Measurements from ENCODE around the gene ITSN1.
"Not testable (repeated sequence)": the region's sequence is repeated elsewhere in the genome, so short reads cannot be mapped to it uniquely, and the experiment has no call there.

ITSN1 gene

GRCh38 chr21:33915368-33916199 lies 273.3 kb downstream of the ITSN1 start, which contains the start of gene ATP5PO:
Gene ATP5PO (minus strand): TSS chr21:33915804. CDS start chr21:33915763, 41 bp downstream.
- H3K27me3 Mint-ChIP-seq (ENCODE audit: low read depth) = no peaks in the 10 kb centered on the region
- peaks cover 19% of the 10 kb centered on the region for H3K36me3 Mint-ChIP-seq (ENCODE audit: low read depth)
- no peaks in the 10 kb centered on the region for H3K9me3 Mint-ChIP-seq
- no peak for TF ChIP-seq CTCF (IDR thresholded peaks at IDR 0.05; ENCODE audit: unreplicated experiment in 3 of 3)
- peaks cover 24% of the 10 kb centered on the region for H3K4me1 Mint-ChIP-seq
- H3K4me3 Mint-ChIP-seq = peak within 1 kb of the TSS; percentile 99 to 100 (median 100)
- H3K27ac Mint-ChIP-seq = peak within 1 kb of the TSS; percentile 91 to 96 (median 96)

GRCh38 chr21:33916200-33916567 lies 273.9 kb downstream of the ITSN1 start:
- peak overlapping the region; percentile 99 to 100 (median 100) for H3K4me3 Mint-ChIP-seq
- TF ChIP-seq CTCF (IDR thresholded peaks at IDR 0.05; ENCODE audit: unreplicated experiment in 3 of 3) = no peak
- H3K27ac Mint-ChIP-seq = peak overlapping the region; percentile 91 to 96 (median 96)
- no peaks in the 10 kb centered on the region for H3K9me3 Mint-ChIP-seq
- H3K36me3 Mint-ChIP-seq (ENCODE audit: low read depth) = peaks cover 13% of the 10 kb centered on the region
- peaks cover 24% of the 10 kb centered on the region for H3K4me1 Mint-ChIP-seq
- H3K27me3 Mint-ChIP-seq (ENCODE audit: low read depth) = no peaks in the 10 kb centered on the region

GRCh38 chr21:33917421-33917820 lies 275.1 kb downstream of the ITSN1 start:
- peaks cover 4% of the 10 kb centered on the region for H3K27me3 Mint-ChIP-seq (ENCODE audit: low read depth)
- no peak for TF ChIP-seq CTCF (IDR thresholded peaks at IDR 0.05; ENCODE audit: unreplicated experiment in 3 of 3)
- H3K4me3 Mint-ChIP-seq = peak overlapping the region in 1 of 3 experiments; percentile 15
- H3K27ac Mint-ChIP-seq = no peak overlapping the region
- H3K9me3 Mint-ChIP-seq = no peaks in the 10 kb centered on the region
- H3K4me1 Mint-ChIP-seq = peaks cover 24% of the 10 kb centered on the region
- peaks cover 10% of the 10 kb centered on the region for H3K36me3 Mint-ChIP-seq (ENCODE audit: low read depth)

GRCh38 chr21:33924079-33924765 lies 281.9 kb downstream of the ITSN1 start:
- Mint-ChIP-seq H3K4me1 (peaks cover 5% of the 10 kb centered on the region), H3K9me3 (peaks cover 3% of the 10 kb centered on the region), H3K36me3 (ENCODE audit: low read depth) (no peaks in the 10 kb centered on the region), H3K27me3 (ENCODE audit: low read depth) (peaks cover 4% of the 10 kb centered on the region), H3K4me3 (no peak overlapping the region), H3K27ac (peak overlapping the region in 2 of 3 experiments; percentile 5 to 21)
- TF ChIP-seq CTCF (IDR thresholded peaks at IDR 0.05; ENCODE audit: unreplicated experiment in 3 of 3) = peak; percentile 87 to 91 (median 89)

- Mint-ChIP-seq H3K4me1 (peaks cover 5% of the 10 kb centered on the region), H3K4me3 (no peak overlapping the region), H3K36me3 (ENCODE audit: low read depth) (no peaks in the 10 kb centered on the region), H3K27ac (peak overlapping the region in 2 of 3 experiments; percentile 5 to 21), H3K9me3 (peaks cover 3% of the 10 kb centered on the region), H3K27me3 (ENCODE audit: low read depth) (peaks cover 4% of the 10 kb centered on the region)
- no peak for TF ChIP-seq CTCF (IDR thresholded peaks at IDR 0.05; ENCODE audit: unreplicated experiment in 3 of 3)
Measured at GRCh38 chr21:33924766-33925100, 282.4 kb downstream of the ITSN1 start.

GRCh38 chr21:33926248-33926647 lies 283.9 kb downstream of the ITSN1 start:
- H3K27me3 Mint-ChIP-seq (ENCODE audit: low read depth); H3K36me3 Mint-ChIP-seq (ENCODE audit: low read depth); H3K4me1 Mint-ChIP-seq; H3K27ac Mint-ChIP-seq; H3K9me3 Mint-ChIP-seq; H3K4me3 Mint-ChIP-seq: not testable (repeated sequence)

- peaks cover 19% of the 10 kb centered on the region for H3K4me1 Mint-ChIP-seq
- H3K9me3 Mint-ChIP-seq; H3K27me3 Mint-ChIP-seq (ENCODE audit: low read depth): not testable (repeated sequence)
- H3K4me3 Mint-ChIP-seq = peak overlapping the region; percentile 95 to 99 (median 97)
- peaks cover 11% of the 10 kb centered on the region for H3K36me3 Mint-ChIP-seq (ENCODE audit: low read depth)
- H3K27ac Mint-ChIP-seq = peak overlapping the region; percentile 99
Measured at GRCh38 chr21:33931052-33931798, 288.9 kb downstream of the ITSN1 start.
